Measurements from ENCODE around the gene RIOK3. TPM values are rescaled to one million over a fixed set of nuclear protein-coding genes. Genes with fewer than 3 reads are reported as not detected.

The RIOK3 gene
- total RNA-seq, 1 experiment from 2014 or later, result 19.4 TPM

DNA sequence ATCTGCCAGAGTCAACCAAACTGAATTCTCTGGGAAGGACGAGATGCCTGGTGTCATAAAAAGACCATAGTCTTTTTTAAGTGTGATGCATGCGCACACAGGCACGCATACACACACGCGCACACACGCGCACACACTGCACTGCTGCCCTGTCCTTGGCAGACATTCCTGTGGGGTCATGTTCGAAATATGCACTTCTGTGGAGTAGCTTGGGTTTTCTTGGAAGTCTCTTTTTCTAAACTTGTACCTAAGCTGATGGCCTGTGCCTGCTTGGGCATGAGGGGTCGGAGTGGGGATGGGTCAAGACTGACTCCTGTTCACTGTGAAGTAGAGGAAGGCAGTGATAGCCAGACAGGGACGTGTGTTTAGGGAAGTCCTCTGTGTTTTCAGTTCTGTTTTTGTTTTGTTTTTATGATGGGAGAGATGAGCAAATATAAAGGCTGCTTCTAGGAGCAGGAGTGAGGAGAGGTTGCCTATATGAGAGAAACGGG lies 46.2 kb downstream of the RIOK3 start (continued):
- TF ChIP-seq, protein P1, sequence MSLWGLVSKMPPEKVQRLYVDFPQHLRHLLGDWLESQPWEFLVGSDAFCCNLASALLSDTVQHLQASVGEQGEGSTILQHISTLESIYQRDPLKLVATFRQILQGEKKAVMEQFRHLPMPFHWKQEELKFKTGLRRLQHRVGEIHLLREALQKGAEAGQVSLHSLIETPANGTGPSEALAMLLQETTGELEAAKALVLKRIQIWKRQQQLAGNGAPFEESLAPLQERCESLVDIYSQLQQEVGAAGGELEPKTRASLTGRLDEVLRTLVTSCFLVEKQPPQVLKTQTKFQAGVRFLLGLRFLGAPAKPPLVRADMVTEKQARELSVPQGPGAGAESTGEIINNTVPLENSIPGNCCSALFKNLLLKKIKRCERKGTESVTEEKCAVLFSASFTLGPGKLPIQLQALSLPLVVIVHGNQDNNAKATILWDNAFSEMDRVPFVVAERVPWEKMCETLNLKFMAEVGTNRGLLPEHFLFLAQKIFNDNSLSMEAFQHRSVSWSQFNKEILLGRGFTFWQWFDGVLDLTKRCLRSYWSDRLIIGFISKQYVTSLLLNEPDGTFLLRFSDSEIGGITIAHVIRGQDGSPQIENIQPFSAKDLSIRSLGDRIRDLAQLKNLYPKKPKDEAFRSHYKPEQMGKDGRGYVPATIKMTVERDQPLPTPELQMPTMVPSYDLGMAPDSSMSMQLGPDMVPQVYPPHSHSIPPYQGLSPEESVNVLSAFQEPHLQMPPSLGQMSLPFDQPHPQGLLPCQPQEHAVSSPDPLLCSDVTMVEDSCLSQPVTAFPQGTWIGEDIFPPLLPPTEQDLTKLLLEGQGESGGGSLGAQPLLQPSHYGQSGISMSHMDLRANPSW (CRISPR knock-in tag; conservative IDR thresholded peaks at IDR 0.05; ENCODE audit: low read depth), result no peak
- TF ChIP-seq GRHL2 (CRISPR knock-in tag; IDR thresholded peaks at IDR 0.05; ENCODE audit: insufficient replicate concordance, severe bottlenecking), result no peak
- TF ChIP-seq, protein P2, sequence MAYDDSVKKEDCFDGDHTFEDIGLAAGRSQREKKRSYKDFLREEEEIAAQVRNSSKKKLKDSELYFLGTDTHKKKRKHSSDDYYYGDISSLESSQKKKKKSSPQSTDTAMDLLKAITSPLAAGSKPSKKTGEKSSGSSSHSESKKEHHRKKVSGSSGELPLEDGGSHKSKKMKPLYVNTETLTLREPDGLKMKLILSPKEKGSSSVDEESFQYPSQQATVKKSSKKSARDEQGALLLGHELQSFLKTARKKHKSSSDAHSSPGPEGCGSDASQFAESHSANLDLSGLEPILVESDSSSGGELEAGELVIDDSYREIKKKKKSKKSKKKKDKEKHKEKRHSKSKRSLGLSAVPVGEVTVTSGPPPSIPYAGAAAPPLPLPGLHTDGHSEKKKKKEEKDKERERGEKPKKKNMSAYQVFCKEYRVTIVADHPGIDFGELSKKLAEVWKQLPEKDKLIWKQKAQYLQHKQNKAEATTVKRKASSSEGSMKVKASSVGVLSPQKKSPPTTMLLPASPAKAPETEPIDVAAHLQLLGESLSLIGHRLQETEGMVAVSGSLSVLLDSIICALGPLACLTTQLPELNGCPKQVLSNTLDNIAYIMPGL (CRISPR knock-in tag; IDR thresholded peaks at IDR 0.05), result no peak

DNA sequence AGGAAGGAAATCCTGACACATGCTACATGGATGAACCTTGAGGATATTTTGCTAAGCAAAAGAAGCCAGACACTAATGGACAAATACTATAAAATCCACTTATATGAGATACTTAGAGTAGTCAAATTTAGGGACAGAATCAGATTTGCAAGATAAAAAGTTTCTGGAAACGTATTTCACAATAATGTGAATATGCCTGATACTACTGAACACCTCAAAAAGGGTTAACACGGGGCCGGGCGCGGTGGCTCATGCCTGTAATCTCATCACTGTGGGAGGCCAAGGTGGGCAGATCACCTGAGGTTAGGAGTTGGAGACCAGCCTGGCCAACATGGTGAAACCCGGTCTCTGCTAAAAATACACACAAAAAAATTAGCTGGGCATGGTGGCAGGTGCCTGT lies 48.5 kb downstream of the RIOK3 start:
- TF ChIP-seq HMGA2 (CRISPR knock-in tag; IDR thresholded peaks at IDR 0.05) (no peak), RELA (CRISPR knock-in tag; IDR thresholded peaks at IDR 0.05; ENCODE audit: borderline replicate concordance) (no peak), NR1H2 (CRISPR knock-in tag; IDR thresholded peaks at IDR 0.05) (no peak), NFYB (CRISPR knock-in tag; conservative IDR thresholded peaks at IDR 0.05; ENCODE audit: low read depth) (no peak), CBFB (CRISPR knock-in tag; IDR thresholded peaks at IDR 0.05; ENCODE audit: low read depth) (no peak), CREM (CRISPR knock-in tag; IDR thresholded peaks at IDR 0.05) (no peak), ZNF396 (CRISPR knock-in tag; IDR thresholded peaks at IDR 0.05; ENCODE audit: borderline replicate concordance) (no peak), SMAD4 (CRISPR knock-in tag; IDR thresholded peaks at IDR 0.05) (no peak), ZNF121 (CRISPR knock-in tag; IDR thresholded peaks at IDR 0.05) (no peak)
- TF ChIP-seq, protein P3, sequence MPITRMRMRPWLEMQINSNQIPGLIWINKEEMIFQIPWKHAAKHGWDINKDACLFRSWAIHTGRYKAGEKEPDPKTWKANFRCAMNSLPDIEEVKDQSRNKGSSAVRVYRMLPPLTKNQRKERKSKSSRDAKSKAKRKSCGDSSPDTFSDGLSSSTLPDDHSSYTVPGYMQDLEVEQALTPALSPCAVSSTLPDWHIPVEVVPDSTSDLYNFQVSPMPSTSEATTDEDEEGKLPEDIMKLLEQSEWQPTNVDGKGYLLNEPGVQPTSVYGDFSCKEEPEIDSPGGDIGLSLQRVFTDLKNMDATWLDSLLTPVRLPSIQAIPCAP (CRISPR knock-in tag; IDR thresholded peaks at IDR 0.05), result no peak
- TF ChIP-seq, protein P4, sequence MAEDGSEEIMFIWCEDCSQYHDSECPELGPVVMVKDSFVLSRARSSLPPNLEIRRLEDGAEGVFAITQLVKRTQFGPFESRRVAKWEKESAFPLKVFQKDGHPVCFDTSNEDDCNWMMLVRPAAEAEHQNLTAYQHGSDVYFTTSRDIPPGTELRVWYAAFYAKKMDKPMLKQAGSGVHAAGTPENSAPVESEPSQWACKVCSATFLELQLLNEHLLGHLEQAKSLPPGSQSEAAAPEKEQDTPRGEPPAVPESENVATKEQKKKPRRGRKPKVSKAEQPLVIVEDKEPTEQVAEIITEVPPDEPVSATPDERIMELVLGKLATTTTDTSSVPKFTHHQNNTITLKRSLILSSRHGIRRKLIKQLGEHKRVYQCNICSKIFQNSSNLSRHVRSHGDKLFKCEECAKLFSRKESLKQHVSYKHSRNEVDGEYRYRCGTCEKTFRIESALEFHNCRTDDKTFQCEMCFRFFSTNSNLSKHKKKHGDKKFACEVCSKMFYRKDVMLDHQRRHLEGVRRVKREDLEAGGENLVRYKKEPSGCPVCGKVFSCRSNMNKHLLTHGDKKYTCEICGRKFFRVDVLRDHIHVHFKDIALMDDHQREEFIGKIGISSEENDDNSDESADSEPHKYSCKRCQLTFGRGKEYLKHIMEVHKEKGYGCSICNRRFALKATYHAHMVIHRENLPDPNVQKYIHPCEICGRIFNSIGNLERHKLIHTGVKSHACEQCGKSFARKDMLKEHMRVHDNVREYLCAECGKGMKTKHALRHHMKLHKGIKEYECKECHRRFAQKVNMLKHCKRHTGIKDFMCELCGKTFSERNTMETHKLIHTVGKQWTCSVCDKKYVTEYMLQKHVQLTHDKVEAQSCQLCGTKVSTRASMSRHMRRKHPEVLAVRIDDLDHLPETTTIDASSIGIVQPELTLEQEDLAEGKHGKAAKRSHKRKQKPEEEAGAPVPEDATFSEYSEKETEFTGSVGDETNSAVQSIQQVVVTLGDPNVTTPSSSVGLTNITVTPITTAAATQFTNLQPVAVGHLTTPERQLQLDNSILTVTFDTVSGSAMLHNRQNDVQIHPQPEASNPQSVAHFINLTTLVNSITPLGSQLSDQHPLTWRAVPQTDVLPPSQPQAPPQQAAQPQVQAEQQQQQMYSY (CRISPR knock-in tag; IDR thresholded peaks at IDR 0.05), result no peak
- TF ChIP-seq, protein P5, sequence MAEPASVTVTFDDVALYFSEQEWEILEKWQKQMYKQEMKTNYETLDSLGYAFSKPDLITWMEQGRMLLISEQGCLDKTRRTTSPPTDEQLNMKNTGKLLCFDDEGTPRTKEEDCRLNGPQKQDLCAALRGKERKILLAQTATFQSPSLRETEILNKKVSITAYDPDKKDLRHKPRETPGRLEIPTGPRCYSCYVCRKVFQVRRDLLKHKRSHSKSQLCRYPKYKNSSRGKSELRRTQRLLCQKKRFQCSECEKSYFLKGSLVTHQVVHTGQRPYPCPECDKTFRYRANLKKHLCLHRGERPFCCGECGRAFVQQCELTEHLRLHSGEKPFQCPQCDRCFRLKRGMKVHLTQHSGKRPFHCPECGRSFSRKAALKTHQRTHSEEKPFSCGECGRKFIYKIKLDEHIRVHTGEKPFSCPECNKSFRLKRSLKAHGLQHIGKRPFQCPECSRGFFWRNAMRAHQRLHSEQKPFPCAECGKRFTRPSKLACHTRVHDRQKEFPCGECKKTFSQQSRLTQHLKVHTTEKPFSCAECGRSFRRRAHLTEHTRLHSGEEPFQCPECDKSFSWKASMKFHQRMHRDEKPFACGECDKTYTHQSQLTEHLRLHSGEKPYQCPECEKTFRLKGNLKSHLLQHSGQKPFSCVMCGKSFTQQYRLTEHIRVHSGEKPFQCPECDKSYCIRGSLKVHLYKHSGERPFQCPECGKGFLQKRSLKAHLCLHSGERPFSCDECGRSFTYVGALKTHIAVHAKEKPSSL (CRISPR knock-in tag; conservative IDR thresholded peaks at IDR 0.05), result no peak
- TF ChIP-seq, protein P6, sequence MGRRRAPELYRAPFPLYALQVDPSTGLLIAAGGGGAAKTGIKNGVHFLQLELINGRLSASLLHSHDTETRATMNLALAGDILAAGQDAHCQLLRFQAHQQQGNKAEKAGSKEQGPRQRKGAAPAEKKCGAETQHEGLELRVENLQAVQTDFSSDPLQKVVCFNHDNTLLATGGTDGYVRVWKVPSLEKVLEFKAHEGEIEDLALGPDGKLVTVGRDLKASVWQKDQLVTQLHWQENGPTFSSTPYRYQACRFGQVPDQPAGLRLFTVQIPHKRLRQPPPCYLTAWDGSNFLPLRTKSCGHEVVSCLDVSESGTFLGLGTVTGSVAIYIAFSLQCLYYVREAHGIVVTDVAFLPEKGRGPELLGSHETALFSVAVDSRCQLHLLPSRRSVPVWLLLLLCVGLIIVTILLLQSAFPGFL (CRISPR knock-in tag; IDR thresholded peaks at IDR 0.05; ENCODE audit: borderline replicate concordance), result no peak
- TF ChIP-seq, protein P7, sequence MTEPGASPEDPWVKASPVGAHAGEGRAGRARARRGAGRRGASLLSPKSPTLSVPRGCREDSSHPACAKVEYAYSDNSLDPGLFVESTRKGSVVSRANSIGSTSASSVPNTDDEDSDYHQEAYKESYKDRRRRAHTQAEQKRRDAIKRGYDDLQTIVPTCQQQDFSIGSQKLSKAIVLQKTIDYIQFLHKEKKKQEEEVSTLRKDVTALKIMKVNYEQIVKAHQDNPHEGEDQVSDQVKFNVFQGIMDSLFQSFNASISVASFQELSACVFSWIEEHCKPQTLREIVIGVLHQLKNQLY (CRISPR knock-in tag; IDR thresholded peaks at IDR 0.05), result no peak
- TF ChIP-seq, protein P8, sequence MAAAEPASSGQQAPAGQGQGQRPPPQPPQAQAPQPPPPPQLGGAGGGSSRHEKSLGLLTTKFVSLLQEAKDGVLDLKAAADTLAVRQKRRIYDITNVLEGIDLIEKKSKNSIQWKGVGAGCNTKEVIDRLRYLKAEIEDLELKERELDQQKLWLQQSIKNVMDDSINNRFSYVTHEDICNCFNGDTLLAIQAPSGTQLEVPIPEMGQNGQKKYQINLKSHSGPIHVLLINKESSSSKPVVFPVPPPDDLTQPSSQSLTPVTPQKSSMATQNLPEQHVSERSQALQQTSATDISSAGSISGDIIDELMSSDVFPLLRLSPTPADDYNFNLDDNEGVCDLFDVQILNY (CRISPR knock-in tag; IDR thresholded peaks at IDR 0.05), result no peak
- TF ChIP-seq, protein P9, sequence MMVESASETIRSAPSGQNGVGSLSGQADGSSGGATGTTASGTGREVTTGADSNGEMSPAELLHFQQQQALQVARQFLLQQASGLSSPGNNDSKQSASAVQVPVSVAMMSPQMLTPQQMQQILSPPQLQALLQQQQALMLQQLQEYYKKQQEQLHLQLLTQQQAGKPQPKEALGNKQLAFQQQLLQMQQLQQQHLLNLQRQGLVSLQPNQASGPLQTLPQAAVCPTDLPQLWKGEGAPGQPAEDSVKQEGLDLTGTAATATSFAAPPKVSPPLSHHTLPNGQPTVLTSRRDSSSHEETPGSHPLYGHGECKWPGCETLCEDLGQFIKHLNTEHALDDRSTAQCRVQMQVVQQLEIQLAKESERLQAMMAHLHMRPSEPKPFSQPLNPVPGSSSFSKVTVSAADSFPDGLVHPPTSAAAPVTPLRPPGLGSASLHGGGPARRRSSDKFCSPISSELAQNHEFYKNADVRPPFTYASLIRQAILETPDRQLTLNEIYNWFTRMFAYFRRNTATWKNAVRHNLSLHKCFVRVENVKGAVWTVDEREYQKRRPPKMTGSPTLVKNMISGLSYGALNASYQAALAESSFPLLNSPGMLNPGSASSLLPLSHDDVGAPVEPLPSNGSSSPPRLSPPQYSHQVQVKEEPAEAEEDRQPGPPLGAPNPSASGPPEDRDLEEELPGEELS (CRISPR knock-in tag; IDR thresholded peaks at IDR 0.05), result no peak
- H3K27me3 Mint-ChIP-seq (ENCODE audit: low read depth), result peaks cover 12% of the 10 kb centered on the region
- H3K4me3 Mint-ChIP-seq, result no peak overlapping the region
- no peaks in the 10 kb centered on the region for H3K9me3 Mint-ChIP-seq
- CTCF ChIA-PET, result interaction anchor here (0.6 kb wide), 1 partner anchor 452 kb away, joined by 3 read pairs; no protein-coding TSS in a partner anchor
- peaks cover 21% of the 10 kb centered on the region for H3K4me1 Mint-ChIP-seq
- DNase-seq (ENCODE audit: low spot score), result no peak
- no peak overlapping the region for H3K27ac Mint-ChIP-seq
- POLR2A ChIA-PET, result no interaction called here
- ATAC-seq, result no peak
- H3K36me3 Mint-ChIP-seq, result peaks cover 3% of the 10 kb centered on the region; the same call in 1 of the 2 replicates
